Measurements from ENCODE around the gene PACS1. TPM values are rescaled to one million over a fixed set of nuclear protein-coding genes. Genes with fewer than 3 reads are reported as not detected.

Gene PACS1
- total RNA-seq, 1 experiment from 2014 or later, result 41.1 TPM

DNA sequence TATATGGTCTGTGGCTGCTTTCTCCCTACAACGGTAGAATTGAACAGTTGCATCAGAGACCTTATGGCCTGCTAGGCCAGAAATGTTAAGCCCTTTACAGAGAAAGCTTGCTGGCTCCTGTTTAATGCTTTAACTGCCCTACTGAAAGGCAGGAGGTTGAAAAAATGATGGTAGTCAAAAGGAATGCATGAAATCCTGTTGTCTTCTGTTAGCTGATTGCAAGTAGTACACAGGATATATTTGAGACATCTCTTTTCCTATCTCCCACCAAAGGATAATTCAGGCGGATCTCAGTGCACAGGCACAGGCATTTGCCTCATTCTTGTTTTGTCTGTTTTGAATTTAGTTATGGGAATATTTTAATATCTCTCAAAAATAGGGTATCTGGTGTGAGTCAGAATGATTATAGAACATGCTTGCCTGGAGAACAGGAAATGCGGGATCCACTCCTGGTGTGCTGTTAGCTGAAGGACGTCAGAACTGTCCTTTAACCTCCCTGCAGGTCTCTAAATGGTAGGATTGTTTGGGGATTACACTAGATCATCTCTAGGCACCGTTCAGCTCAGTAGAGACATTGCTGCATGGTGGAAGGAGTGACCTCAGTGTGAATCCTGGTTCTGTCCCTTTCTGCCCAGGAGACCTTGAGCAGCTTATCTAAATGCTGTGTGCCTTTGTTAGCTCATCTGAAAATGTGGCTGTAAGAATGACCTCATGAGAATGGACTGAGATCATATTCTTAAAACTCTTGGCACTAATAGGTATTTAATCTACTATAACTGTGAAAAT, 49.5 kb downstream of the PACS1 start:
- Histone ChIP-seq H4K20me1 (ENCODE audit: insufficient read depth) (no peaks in the 10 kb centered on the region), H3K9me3 (ENCODE audit: control insufficient read depth in 1 of 2, insufficient read depth in 1 of 2, low read depth in 1 of 2, low read length in 2 of 2) (no peaks in the 10 kb centered on the region), H3K4me2 (ENCODE audit: low read length) (peak overlapping the region; percentile 44), H3K4me3 (replicated peaks in 1 of 2; ENCODE audit: low read depth in 1 of 2, low read length in 2 of 2) (no peak overlapping the region), H2AFZ (ENCODE audit: low read depth, low read length, poor library complexity, severe bottlenecking) (no peak overlapping the region), H3K79me2 (ENCODE audit: insufficient read depth, low read length) (peaks cover 17% of the 10 kb centered on the region), H3K36me3 (ENCODE audit: control insufficient read depth in 1 of 2, insufficient read depth in 2 of 2, low read length in 2 of 2) (no peaks in the 10 kb centered on the region), H3K27ac (ENCODE audit: low read depth, low read length) (peak overlapping the region; percentile 53; the same call in 1 of the 2 replicates), H3K9me2 (ENCODE audit: insufficient read depth) (no peaks in the 10 kb centered on the region), H3K27me3 (ENCODE audit: insufficient read depth, low read length) (no peaks in the 10 kb centered on the region), H3K9ac (ENCODE audit: low read length) (peak overlapping the region; percentile 9), H3K4me1 (ENCODE audit: control insufficient read depth in 1 of 2, insufficient read depth in 2 of 2, low read length in 2 of 2) (peaks cover 14 to 27% of the 10 kb centered on the region in 2 experiments)
- peak; percentile 55 for DNase-seq (ENCODE audit: low read depth, low spot score)
- intact Hi-C loops (cut with micrococcal nuclease), result no loop called here
- POLR2A ChIA-PET, result no interaction called here
- CTCF ChIA-PET, result no interaction called here
- RAD21 ChIA-PET (ENCODE audit: low non-redundant PET in 1 of 2, low total read pairs in 2 of 2, uncharacterized antibody in 2 of 2, unreplicated experiment in 2 of 2), result interaction anchor here in 1 of 2 experiments (0.7 kb wide), 1 partner anchor 102 kb away, joined by 3 read pairs; no protein-coding TSS in a partner anchor
- TF ChIP-seq POLR2AphosphoS5 (IDR thresholded peaks at IDR 0.05; ENCODE audit: low read depth, low read length), result no peak
- no peak for TF ChIP-seq TCF7L2 (IDR thresholded peaks at IDR 0.05; ENCODE audit: borderline replicate concordance, extremely low read depth, insufficient read depth, insufficient read length)
- TF ChIP-seq ELF1 (IDR thresholded peaks at IDR 0.05; ENCODE audit: borderline replicate concordance, low read depth), result no peak
- TF ChIP-seq CBX3 (IDR thresholded peaks at IDR 0.05; ENCODE audit: low read depth), result no peak
- TF ChIP-seq RAD21 (IDR thresholded peaks at IDR 0.05; ENCODE audit: low read depth), result no peak
- TF ChIP-seq FOSL1 (IDR thresholded peaks at IDR 0.05; ENCODE audit: low read depth), result peak; percentile 17; the same call in 1 of the 2 replicates
- TF ChIP-seq POLR2A (IDR thresholded peaks at IDR 0.05; ENCODE audit: borderline replicate concordance, extremely low read depth, insufficient read depth, insufficient read length), result no peak
- peak; percentile 48; the same call in 1 of the 2 replicates for TF ChIP-seq SP1 (IDR thresholded peaks at IDR 0.05; ENCODE audit: low read depth)
- no peak for TF ChIP-seq SIN3A (IDR thresholded peaks at IDR 0.05; ENCODE audit: low read depth)
- no peak for TF ChIP-seq JUND (IDR thresholded peaks at IDR 0.05)
- no peak for TF ChIP-seq YY1 (IDR thresholded peaks at IDR 0.05; ENCODE audit: extremely low read depth, insufficient replicate concordance, low read depth, low read length)
- TF ChIP-seq EZH2phosphoT487 (IDR thresholded peaks at IDR 0.05; ENCODE audit: borderline replicate concordance), result no peak
- TF ChIP-seq CEBPB (IDR thresholded peaks at IDR 0.05; ENCODE audit: low read depth), result peak; percentile 40; the same call in 1 of the 2 replicates
- TF ChIP-seq, protein P1, sequence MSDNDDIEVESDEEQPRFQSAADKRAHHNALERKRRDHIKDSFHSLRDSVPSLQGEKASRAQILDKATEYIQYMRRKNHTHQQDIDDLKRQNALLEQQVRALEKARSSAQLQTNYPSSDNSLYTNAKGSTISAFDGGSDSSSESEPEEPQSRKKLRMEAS (IDR thresholded peaks at IDR 0.05), result no peak
- TF ChIP-seq ZFX (IDR thresholded peaks at IDR 0.05), result no peak
- TF ChIP-seq, protein P2, sequence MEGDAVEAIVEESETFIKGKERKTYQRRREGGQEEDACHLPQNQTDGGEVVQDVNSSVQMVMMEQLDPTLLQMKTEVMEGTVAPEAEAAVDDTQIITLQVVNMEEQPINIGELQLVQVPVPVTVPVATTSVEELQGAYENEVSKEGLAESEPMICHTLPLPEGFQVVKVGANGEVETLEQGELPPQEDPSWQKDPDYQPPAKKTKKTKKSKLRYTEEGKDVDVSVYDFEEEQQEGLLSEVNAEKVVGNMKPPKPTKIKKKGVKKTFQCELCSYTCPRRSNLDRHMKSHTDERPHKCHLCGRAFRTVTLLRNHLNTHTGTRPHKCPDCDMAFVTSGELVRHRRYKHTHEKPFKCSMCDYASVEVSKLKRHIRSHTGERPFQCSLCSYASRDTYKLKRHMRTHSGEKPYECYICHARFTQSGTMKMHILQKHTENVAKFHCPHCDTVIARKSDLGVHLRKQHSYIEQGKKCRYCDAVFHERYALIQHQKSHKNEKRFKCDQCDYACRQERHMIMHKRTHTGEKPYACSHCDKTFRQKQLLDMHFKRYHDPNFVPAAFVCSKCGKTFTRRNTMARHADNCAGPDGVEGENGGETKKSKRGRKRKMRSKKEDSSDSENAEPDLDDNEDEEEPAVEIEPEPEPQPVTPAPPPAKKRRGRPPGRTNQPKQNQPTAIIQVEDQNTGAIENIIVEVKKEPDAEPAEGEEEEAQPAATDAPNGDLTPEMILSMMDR (IDR thresholded peaks at IDR 0.05 in 2 of 3, conservative IDR thresholded peaks at IDR 0.05 in 1 of 3; ENCODE audit: borderline replicate concordance in 1 of 3, insufficient read depth in 1 of 3, low read depth in 2 of 3, low read length in 2 of 3), result no peak
- no peak for TF ChIP-seq ZNF274 (IDR thresholded peaks at IDR 0.05; ENCODE audit: low read depth, low read length)
- BruUV-seq (replicated peaks), result no TSS peak
- peak; percentile 78 for ATAC-seq

Data from HCT116 (cell line).